Measurements from ENCODE around the gene SERPINA10.

The SERPINA10 gene

DNA sequence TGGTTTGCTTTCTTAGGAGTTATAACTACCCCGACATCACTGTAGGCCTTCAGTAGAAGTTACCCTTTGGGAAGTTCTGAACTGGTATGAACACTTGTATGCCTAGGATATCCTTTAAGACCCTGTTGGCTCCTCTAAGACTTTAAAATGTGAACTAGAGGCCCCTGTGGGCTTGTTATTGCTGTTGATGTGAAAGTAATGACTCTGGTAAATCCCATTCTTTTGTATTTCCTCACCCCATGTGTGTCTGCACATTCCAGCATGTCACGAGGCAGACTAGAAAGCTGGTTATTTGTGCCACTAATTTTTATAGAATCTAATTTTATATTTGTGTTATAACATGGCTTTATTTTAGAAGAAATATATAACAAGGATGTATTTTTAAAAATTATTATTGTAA, 48.9 kb downstream of the SERPINA10 start:
- H3K4me1 ChIP-seq = no peaks in the 10 kb centered on the region
- DNase-seq = no peak
- H3K4me3 ChIP-seq (ENCODE audit: low read depth, low read length) = no peak overlapping the region
- TF ChIP-seq, protein P1, sequence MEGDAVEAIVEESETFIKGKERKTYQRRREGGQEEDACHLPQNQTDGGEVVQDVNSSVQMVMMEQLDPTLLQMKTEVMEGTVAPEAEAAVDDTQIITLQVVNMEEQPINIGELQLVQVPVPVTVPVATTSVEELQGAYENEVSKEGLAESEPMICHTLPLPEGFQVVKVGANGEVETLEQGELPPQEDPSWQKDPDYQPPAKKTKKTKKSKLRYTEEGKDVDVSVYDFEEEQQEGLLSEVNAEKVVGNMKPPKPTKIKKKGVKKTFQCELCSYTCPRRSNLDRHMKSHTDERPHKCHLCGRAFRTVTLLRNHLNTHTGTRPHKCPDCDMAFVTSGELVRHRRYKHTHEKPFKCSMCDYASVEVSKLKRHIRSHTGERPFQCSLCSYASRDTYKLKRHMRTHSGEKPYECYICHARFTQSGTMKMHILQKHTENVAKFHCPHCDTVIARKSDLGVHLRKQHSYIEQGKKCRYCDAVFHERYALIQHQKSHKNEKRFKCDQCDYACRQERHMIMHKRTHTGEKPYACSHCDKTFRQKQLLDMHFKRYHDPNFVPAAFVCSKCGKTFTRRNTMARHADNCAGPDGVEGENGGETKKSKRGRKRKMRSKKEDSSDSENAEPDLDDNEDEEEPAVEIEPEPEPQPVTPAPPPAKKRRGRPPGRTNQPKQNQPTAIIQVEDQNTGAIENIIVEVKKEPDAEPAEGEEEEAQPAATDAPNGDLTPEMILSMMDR (IDR thresholded peaks at IDR 0.05; ENCODE audit: low read depth, low read length) = no peak
- peaks cover 18% of the 10 kb centered on the region; the same call in 1 of the 2 replicates for H3K27me3 ChIP-seq
- no peaks in the 10 kb centered on the region for H3K36me3 ChIP-seq
- H3K9me3 ChIP-seq = no peaks in the 10 kb centered on the region

DNA sequence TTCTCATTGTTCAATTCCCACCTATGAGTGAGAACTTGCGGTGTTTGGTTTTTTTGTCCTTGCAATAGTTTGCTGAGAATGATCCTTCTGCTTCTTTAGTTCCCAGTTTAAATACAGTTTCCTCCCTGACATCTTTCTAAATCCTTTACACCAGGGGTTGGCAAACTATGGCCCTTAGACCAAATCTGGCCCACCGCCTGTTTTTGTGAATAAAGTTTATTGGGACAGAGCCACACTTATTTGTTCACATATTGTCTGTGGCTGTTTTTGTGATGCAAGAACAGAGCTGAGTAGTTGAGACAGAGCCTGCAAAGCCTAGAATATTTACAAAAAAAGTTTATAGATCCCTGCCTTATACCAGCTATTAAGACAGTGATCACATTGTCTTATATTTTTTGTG, 53.7 kb downstream of the SERPINA10 start:
- no peaks in the 10 kb centered on the region for H3K4me1 ChIP-seq
- peaks cover 21% of the 10 kb centered on the region for H3K27me3 ChIP-seq
- no peak for DNase-seq
- H3K4me3 ChIP-seq (ENCODE audit: low read depth, low read length) = no peak overlapping the region
- H3K36me3 ChIP-seq = no peaks in the 10 kb centered on the region
- H3K9me3 ChIP-seq = no peaks in the 10 kb centered on the region
- TF ChIP-seq, protein P1 (IDR thresholded peaks at IDR 0.05; ENCODE audit: low read depth, low read length) = no peak

DNA sequence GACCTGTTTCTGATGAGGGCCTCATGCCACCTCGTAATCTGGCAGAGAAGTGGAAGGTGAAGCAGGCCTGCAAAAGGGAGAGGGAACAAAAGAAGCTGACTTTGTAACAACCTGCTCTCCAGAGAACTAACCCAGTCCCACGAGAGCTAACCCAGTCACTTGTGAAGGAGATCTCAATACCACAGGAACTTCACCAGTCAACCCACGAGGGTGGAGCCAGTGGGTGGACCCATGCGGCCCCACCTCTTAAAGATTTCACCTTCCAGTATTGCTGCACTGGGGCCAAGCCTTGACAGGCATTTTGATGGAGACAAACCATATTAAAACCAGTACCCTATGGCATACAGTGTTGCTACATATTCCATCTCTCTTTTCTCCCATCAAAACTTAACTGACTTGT, 55.1 kb downstream of the SERPINA10 start:
- Histone ChIP-seq H3K36me3 (no peaks in the 10 kb centered on the region), H3K9me3 (no peaks in the 10 kb centered on the region), H3K4me1 (no peaks in the 10 kb centered on the region), H3K4me3 (ENCODE audit: low read depth, low read length) (no peak overlapping the region), H3K27me3 (peaks cover 20% of the 10 kb centered on the region)
- DNase-seq = no peak
- TF ChIP-seq, protein P1 (IDR thresholded peaks at IDR 0.05; ENCODE audit: low read depth, low read length) = no peak

DNA sequence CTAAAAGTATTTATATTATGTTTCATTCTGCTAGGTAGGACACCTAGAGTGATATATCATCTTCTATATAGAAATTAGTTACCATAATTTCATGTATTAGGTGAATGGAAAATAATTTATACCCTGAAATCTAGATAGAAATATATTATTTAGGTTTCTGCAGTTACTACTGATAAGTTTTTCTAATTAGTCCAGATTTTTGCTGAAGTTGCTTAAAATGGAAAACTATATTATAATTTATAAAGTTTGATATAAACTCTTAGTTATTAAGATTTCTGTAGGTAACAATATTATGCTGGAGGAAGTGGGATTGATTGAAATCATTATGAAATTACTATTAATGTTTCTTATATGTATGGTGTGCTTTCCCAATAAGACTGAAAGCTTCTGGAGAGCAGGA, 56.0 kb downstream of the SERPINA10 start:
- Histone ChIP-seq H3K36me3 (no peaks in the 10 kb centered on the region), H3K27me3 (peaks cover 12% of the 10 kb centered on the region), H3K4me3 (ENCODE audit: low read depth, low read length) (no peak overlapping the region), H3K4me1 (no peaks in the 10 kb centered on the region), H3K9me3 (no peaks in the 10 kb centered on the region)
- TF ChIP-seq, protein P1 (IDR thresholded peaks at IDR 0.05; ENCODE audit: low read depth, low read length) = no peak
- no peak for DNase-seq

Measured in BE2C (cell line).